HepG2 (cell line): ENCODE results near the gene EFEMP2. TPM values are rescaled to one million over a fixed set of nuclear protein-coding genes. Genes with fewer than 3 reads are reported as not detected.

Source experiments
- ATF7-NPFF ChIP-seq: sonication (generic); formaldehyde crosslinking; IDR thresholded peaks from 2 replicates; pipeline ENCODE4 v1.8.1; 2023; ENCODE audit warnings: mild to moderate bottlenecking, low read depth, missing genetic modification reagents, moderate library complexity
- BCL3 ChIP-seq: sonication (generic); formaldehyde crosslinking; IDR thresholded peaks from 2 replicates; pipeline ENCODE4 v1.5.1; 2020; ENCODE audit warnings: mild to moderate bottlenecking, missing genetic modification reagents, moderate library complexity
- GABPA ChIP-seq, 2 experiments: IDR thresholded peaks; 2 replicates each; pipeline ENCODE4 v1.6.1; 2011 to 2016; ENCODE audit warnings: low read depth in 2 of 2, low read length in 1 of 2, missing biosample characterization in 1 of 2, missing genetic modification characterization in 1 of 2
- HDAC2 ChIP-seq: sonication (generic); formaldehyde crosslinking; IDR thresholded peaks from 2 replicates; pipeline ENCODE4 v1.4.0; 2020; ENCODE audit warnings: missing genetic modification reagents
- HOXA7 ChIP-seq: sonication (generic); formaldehyde crosslinking; IDR thresholded peaks from 2 replicates; pipeline ENCODE4 v1.8.1; 2022; ENCODE audit warnings: mild to moderate bottlenecking, missing genetic modification reagents, moderate library complexity
- KLF9 ChIP-seq: IDR thresholded peaks from 2 replicates; pipeline ENCODE4 v1.6.1; 2016; ENCODE audit warnings: low read depth
- NFE2 ChIP-seq: sonication (generic); formaldehyde crosslinking; IDR thresholded peaks from 2 replicates; pipeline ENCODE4 v1.4.0; 2020; ENCODE audit warnings: missing genetic modification reagents
- PAWR ChIP-seq: sonication (generic); formaldehyde crosslinking; IDR thresholded peaks from 2 replicates; pipeline ENCODE4 v1.4.0; 2020; ENCODE audit warnings: missing genetic modification reagents, mild to moderate bottlenecking, borderline replicate concordance
- RARA ChIP-seq: IDR thresholded peaks from 2 replicates; pipeline ENCODE4 v1.6.1; 2016; ENCODE audit warnings: missing genetic modification reagents, missing compliant biosample characterization
- THAP9 ChIP-seq: sonication (generic); formaldehyde crosslinking; IDR thresholded peaks from 2 replicates; pipeline ENCODE4; 2020; ENCODE audit warnings: missing genetic modification reagents, mild to moderate bottlenecking, borderline replicate concordance
- ZFX ChIP-seq: sonication (generic); formaldehyde crosslinking; IDR thresholded peaks from 2 replicates; pipeline ENCODE4 v1.4.0; 2020; ENCODE audit warnings: mild to moderate bottlenecking, low read depth, missing genetic modification reagents, moderate library complexity
- ZNF296 ChIP-seq: sonication (generic); formaldehyde crosslinking; conservative IDR thresholded peaks from 2 replicates; pipeline ENCODE4 v1.5.0; 2020; ENCODE audit warnings: mild to moderate bottlenecking, missing genetic modification reagents
- ZNF75D ChIP-seq: sonication (generic); formaldehyde crosslinking; IDR thresholded peaks from 2 replicates; pipeline ENCODE4 v1.8.1; 2023; ENCODE audit warnings: missing genetic modification reagents, mild to moderate bottlenecking, borderline replicate concordance
- ZNF761 ChIP-seq: sonication (generic); formaldehyde crosslinking; conservative IDR thresholded peaks from 2 replicates; pipeline ENCODE4 v1.4.0; 2020; ENCODE audit warnings: mild to moderate bottlenecking, missing genetic modification reagents
- ZNF839 ChIP-seq: sonication (generic); formaldehyde crosslinking; IDR thresholded peaks from 2 replicates; pipeline ENCODE4 v1.4.0; 2020; ENCODE audit warnings: missing genetic modification reagents, mild to moderate bottlenecking, borderline replicate concordance
- polyA plus RNA-seq, 8 experiments: library from polyadenylated mRNA; depleted of rRNA in 3 of 8; stranded (reverse) in 7 of 8; unstranded in 1 of 8; fragments of >200 nt; fragmentation: Illumina TruSeq in 4 of 8; extraction: Trizol in 4 of 8; gene quantifications; 2 replicates each; pipeline versions ENCODE4 v1.2.1 to v1.2.3, GENCODE V29; 2011 to 2016; ENCODE audit warnings: low read depth in 4 of 8, missing spikeins in 1 of 8, mixed read lengths in 1 of 8; ENCODE audit not compliant: insufficient read depth in 1 of 8
- total RNA-seq, 5 experiments: library from RNA; depleted of rRNA; stranded (reverse); fragments of >200 nt; fragmentation: Illumina TruSeq; extraction: Trizol; gene quantifications; 2 replicates each; pipeline ENCODE4 v1.2.3, GENCODE V29; 2016; ENCODE audit warnings: low read depth in 1 of 5
- TF ChIP-seq, protein P1 (sequence below): sonication (generic); formaldehyde crosslinking; IDR thresholded peaks from 2 replicates; pipeline ENCODE4 v1.4.0; 2020; ENCODE audit warnings: mild to moderate bottlenecking, missing genetic modification reagents
- TF ChIP-seq, protein P2 (sequence below): sonication (generic); formaldehyde crosslinking; IDR thresholded peaks from 2 replicates; pipeline ENCODE4 v1.8.1; 2022; ENCODE audit warnings: mild to moderate bottlenecking, missing genetic modification reagents
- TF ChIP-seq, protein P3 (sequence below): sonication (generic); formaldehyde crosslinking; IDR thresholded peaks from 2 replicates; pipeline ENCODE4 v1.8.1; 2023; ENCODE audit warnings: mild to moderate bottlenecking, inconsistent platforms, moderate library complexity, missing genetic modification reagents, borderline replicate concordance
- TF ChIP-seq, protein P4 (sequence below): IDR thresholded peaks from 2 replicates; pipeline ENCODE4 v1.6.1; 2012; ENCODE audit warnings: low read depth, low read length, improper control_type of control experiment

Gene EFEMP2
- total and polyA plus RNA-seq, 2 of the 13 experiments (the other 11 are each of a cell fraction or from before 2014, with no cell fraction given), result 7.4 to 29.7 TPM

DNA sequence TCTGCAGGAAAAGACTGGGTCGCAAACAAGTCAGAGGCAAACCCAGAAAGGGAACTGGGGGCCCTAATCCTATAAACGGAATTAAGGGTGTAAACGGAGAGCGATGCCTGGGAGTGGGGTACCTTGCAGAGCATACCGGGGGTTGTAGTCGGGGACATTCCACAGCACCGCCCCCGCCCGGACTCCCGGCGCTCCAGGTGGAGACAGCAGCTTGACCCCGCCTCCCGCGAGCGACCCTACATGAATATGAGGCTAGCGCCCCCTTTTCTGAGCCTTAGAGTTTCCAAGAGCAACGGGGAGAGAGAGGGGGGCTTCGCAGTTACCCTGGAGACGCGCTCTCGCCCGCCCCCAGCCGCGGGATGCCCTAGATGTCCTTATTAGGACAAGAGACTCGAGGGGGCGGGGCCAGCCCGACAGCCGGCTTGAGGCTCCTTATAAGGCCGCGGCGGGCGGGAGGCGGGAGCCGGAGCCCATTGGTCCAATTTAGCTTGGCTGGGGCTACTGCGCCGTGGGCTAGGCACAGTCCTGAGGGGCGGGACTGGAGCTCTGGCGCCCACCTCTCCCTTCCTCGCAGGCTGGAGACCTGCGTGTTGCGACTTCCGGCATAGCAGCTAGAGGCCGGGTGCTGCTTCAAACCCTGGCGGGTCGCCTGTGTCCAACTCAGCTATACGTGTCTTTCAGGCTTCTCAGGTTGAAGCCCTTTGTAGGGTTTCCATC is 13.3 kb downstream of the EFEMP2 start (continued):
- TF ChIP-seq, protein P1, sequence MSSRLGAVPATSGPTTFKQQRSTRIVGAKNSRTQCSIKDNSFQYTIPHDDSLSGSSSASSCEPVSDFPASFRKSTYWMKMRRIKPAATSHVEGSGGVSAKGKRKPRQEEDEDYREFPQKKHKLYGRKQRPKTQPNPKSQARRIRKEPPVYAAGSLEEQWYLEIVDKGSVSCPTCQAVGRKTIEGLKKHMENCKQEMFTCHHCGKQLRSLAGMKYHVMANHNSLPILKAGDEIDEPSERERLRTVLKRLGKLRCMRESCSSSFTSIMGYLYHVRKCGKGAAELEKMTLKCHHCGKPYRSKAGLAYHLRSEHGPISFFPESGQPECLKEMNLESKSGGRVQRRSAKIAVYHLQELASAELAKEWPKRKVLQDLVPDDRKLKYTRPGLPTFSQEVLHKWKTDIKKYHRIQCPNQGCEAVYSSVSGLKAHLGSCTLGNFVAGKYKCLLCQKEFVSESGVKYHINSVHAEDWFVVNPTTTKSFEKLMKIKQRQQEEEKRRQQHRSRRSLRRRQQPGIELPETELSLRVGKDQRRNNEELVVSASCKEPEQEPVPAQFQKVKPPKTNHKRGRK (CRISPR knock-in tag), result no peak
- TF ChIP-seq ZNF761 (CRISPR knock-in tag) (no peak), ZNF839 (CRISPR knock-in tag) (no peak), NFE2 (CRISPR knock-in tag) (no peak), HOXA7 (CRISPR knock-in tag) (no peak), BCL3 (no peak), ZNF75D (CRISPR knock-in tag) (no peak), ZNF296 (CRISPR knock-in tag) (no peak), RARA (CRISPR knock-in tag) (no peak), HDAC2 (no peak), THAP9 (no peak), ATF7-NPFF (CRISPR knock-in tag) (no peak), GABPA (IDR thresholded peaks at IDR 0.05; ENCODE audit: low read depth, low read length) (no peak), GABPA (CRISPR knock-in tag; IDR thresholded peaks at IDR 0.05; ENCODE audit: low read depth) (peak; percentile 85), ZFX (CRISPR knock-in tag) (no peak), PAWR (CRISPR knock-in tag) (no peak), KLF9 (CRISPR knock-in tag) (no peak)
- TF ChIP-seq, protein P2, sequence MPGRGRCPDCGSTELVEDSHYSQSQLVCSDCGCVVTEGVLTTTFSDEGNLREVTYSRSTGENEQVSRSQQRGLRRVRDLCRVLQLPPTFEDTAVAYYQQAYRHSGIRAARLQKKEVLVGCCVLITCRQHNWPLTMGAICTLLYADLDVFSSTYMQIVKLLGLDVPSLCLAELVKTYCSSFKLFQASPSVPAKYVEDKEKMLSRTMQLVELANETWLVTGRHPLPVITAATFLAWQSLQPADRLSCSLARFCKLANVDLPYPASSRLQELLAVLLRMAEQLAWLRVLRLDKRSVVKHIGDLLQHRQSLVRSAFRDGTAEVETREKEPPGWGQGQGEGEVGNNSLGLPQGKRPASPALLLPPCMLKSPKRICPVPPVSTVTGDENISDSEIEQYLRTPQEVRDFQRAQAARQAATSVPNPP (CRISPR knock-in tag), result no peak
- TF ChIP-seq, protein P3, sequence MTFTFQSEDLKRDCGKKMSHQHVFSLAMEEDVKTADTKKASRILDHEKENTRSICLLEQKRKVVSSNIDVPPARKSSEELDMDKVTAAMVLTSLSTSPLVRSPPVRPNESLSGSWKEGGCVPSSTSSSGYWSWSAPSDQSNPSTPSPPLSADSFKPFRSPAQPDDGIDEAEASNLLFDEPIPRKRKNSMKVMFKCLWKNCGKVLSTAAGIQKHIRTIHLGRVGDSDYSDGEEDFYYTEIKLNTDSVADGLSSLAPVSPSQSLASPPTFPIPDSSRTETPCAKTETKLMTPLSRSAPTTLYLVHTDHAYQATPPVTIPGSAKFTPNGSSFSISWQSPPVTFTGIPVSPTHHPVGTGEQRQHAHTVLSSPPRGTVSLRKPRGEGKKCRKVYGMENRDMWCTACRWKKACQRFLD (CRISPR knock-in tag), result no peak
- TF ChIP-seq, protein P4, sequence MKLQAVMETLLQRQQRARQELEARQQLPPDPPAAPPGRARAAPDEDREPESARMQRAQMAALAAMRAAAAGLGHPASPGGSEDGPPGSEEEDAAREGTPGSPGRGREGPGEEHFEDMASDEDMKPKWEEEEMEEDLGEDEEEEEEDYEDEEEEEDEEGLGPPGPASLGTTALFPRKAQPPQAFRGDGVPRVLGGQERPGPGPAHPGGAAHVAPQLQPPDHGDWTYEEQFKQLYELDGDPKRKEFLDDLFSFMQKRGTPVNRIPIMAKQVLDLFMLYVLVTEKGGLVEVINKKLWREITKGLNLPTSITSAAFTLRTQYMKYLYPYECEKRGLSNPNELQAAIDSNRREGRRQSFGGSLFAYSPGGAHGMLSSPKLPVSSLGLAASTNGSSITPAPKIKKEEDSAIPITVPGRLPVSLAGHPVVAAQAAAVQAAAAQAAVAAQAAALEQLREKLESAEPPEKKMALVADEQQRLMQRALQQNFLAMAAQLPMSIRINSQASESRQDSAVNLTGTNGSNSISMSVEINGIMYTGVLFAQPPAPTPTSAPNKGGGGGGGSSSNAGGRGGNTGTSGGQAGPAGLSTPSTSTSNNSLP, result no peak
